Ovary (tissue), 9 donors: ENCODE measurements around the gene GATD1. TPM values are rescaled to one million over a fixed set of nuclear protein-coding genes. Genes with fewer than 3 reads are reported as not detected.

ENCODE experiments used
- DNase-seq, 5 donors: peaks; one replicate each; pipeline ENCODE4 v3.0.0-alpha.2; 2019 to 2020
- H3K27ac ChIP-seq, 2 donors: fragments of 200-600 bp; one replicate each; pipeline versions ENCODE4 v1.5.1 to v1.8.0; 2019 to 2022
- H3K27me3 ChIP-seq: fragments of 200-600 bp; one replicate; pipeline ENCODE4 v1.8.0; 2022
- H3K36me3 ChIP-seq: fragments of 200-600 bp; sonication (generic); one replicate; pipeline ENCODE4 v1.5.1; 2019
- H3K4me1 ChIP-seq: one replicate; pipeline ENCODE4 v1.8.1; 2013; ENCODE audit warnings: mild to moderate bottlenecking, moderate library complexity; ENCODE audit not compliant: insufficient read depth
- H3K4me3 ChIP-seq: fragments of 200-600 bp; sonication (generic); one replicate; pipeline ENCODE4 v1.5.1; 2017
- H3K9me3 ChIP-seq, 2 donors: fragments of 200-600 bp in 1 of 2; sonication (generic) in 1 of 2; one replicate each; pipeline versions ENCODE4 v1.5.1 to v1.8.1; 2013 to 2019; ENCODE audit warnings: mild to moderate bottlenecking in 1 of 2, moderate library complexity in 1 of 2
- CTCF ChIP-seq, 3 donors: fragments of 450-650 bp in 2 of 3; fragments of 200-600 bp in 1 of 3; IDR thresholded peaks; one replicate each; pipeline versions ENCODE4 v1.5.1 to v1.8.0; 2016 to 2022; ENCODE audit warnings: antibody characterized with exemption in 3 of 3, mild to moderate bottlenecking in 1 of 3
- EP300 ChIP-seq: sonication (generic); formaldehyde crosslinking; IDR thresholded peaks from one replicate; pipeline ENCODE4 v1.6.1; 2017; ENCODE audit warnings: antibody characterized with exemption
- POLR2A ChIP-seq: fragments of 450-650 bp; IDR thresholded peaks from one replicate; pipeline ENCODE4 v1.6.1; 2017; ENCODE audit warnings: antibody characterized with exemption, mild to moderate bottlenecking, moderate library complexity
- WGBS, 3 donors: extraction: QIAGEN DNeasy Blood & Tissue Kit in 1 of 3; methylation state at CpG; one replicate each; pipeline versions ENCODE4 v1.1.5 to v1.1.7; 2013 to 2017; 5-methylcytosine and 5-hydroxymethylcytosine counted together
- intact Hi-C, 4 donors: fragments of 100-400 bp; cut with DNase I; formaldehyde crosslinking; loops; one replicate each; pipeline versions ENCODE4 v1.11.0 to v1.15.1; 2022 to 2023
- polyA plus RNA-seq, 2 donors: library from polyadenylated mRNA; stranded (reverse); fragments of 200-250 nt in 1 of 2; fragments of 350-450 nt in 1 of 2; fragmentation: Illumina TruSeq in 1 of 2; extraction: RNeasy Lipid Tissue Mini Kit (QIAGEN cat#74804) in 1 of 2; gene quantifications; one replicate each; pipeline ENCODE4 v1.2.3, GENCODE V29; 2013 to 2014
- total RNA-seq, 7 donors: library from RNA; depleted of rRNA in 2 of 7; stranded (reverse); fragments of >200 nt in 2 of 7; fragmentation: NEBNext Ultra II Directional in 3 of 7; extraction: Animal tissue kit (Norgen Biotek cat#: 25700) in 3 of 7; gene quantifications; one replicate each; pipeline versions ENCODE4 v1.1.0 to v1.2.4, GENCODE V29; 2016 to 2023
- donor health status: DM: no; HTN: no; CAD: no; lungs with moderate emphysema.
- donor health status: DM: no; HTN: no; CAD: no.
- donor health status: Bipolar disorder and iron deficiency.
- donor health status: DM: yes; HTN: yes; CAD: no.
- donor health status: DM: no; HTN: no; CAD: no.
- donor health status: DM: yes; HTN: yes; CAD: no.

GATD1 gene
- total and polyA plus RNA-seq, 9 donors: 9.4 to 79.8 (median 56.6) TPM

GRCh38 chr11:799641-800316, 22.5 kb upstream of the GATD1 start:
- no peak for TF ChIP-seq CTCF (IDR thresholded peaks at IDR 0.05)
- TF ChIP-seq EP300: no peak
- no peak for TF ChIP-seq POLR2A
- Histone ChIP-seq H3K4me3 (no peak overlapping the region), H3K4me1 (peaks cover 20% of the 10 kb centered on the region), H3K36me3 (no peaks in the 10 kb centered on the region), H3K9me3 (no peaks in the 10 kb centered on the region), H3K27me3 (no peaks in the 10 kb centered on the region), H3K27ac (no peak overlapping the region)
- intact Hi-C loops: no loop called here
- no peak for DNase-seq
- 88 to 91% (median 90%) methylated on average over 31 to 32 of the region's 32 CpGs for whole genome bisulfite sequencing, 3 donors

- Histone ChIP-seq H3K27ac (peak within 1 kb of the TSS; percentile 34 to 73), H3K27me3 (no peaks in the 10 kb centered on the region), H3K4me3 (peak within 1 kb of the TSS; percentile 71), H3K36me3 (no peaks in the 10 kb centered on the region), H3K9me3 (no peaks in the 10 kb centered on the region), H3K4me1 (peaks cover 13% of the 10 kb centered on the region)
- 3 to 5% (median 4%) methylated on average over 37 to 69 of the region's 69 CpGs for WGBS, 3 donors
- intact Hi-C loops: no loop called here
- no peak for TF ChIP-seq EP300
- peak; percentile 64 to 95 (median 94) for TF ChIP-seq CTCF (IDR thresholded peaks at IDR 0.05)
- DNase-seq: peak; percentile 71 to 89 (median 82)
Observed at GRCh38 chr11:798093-798713, 20.9 kb upstream of the GATD1 start, which contains the start of gene SLC25A22. Gene SLC25A22, minus strand, starts transcription at chr11:798281. Its CDS starts 3,275 bp downstream, at chr11:795006.

- WGBS, 3 donors: 0 to 1% (median 0%) methylated on average over 17 to 57 of the region's 57 CpGs
- peak; percentile 78 to 85 (median 81) for DNase-seq
- intact Hi-C loops: no loop called here
- no peaks in the 10 kb centered on the region for H3K36me3 ChIP-seq
- no peaks in the 10 kb centered on the region for H3K27me3 ChIP-seq
- H3K9me3 ChIP-seq: no peaks in the 10 kb centered on the region
- TF ChIP-seq CTCF (IDR thresholded peaks at IDR 0.05): no peak
- TF ChIP-seq EP300: no peak
- TF ChIP-seq POLR2A: no peak
- H3K4me3 ChIP-seq: peak overlapping the region; percentile 71
- H3K27ac ChIP-seq: peak overlapping the region; percentile 34 to 73
- H3K4me1 ChIP-seq: peaks cover 13% of the 10 kb centered on the region
Observed at GRCh38 chr11:797296-798092, 20.2 kb upstream of the GATD1 start.

- H3K36me3 ChIP-seq: no peaks in the 10 kb centered on the region
- TF ChIP-seq CTCF (IDR thresholded peaks at IDR 0.05): no peak
- TF ChIP-seq POLR2A: peak; percentile 37
- TF ChIP-seq EP300: no peak
- peak overlapping the region; percentile 71 for H3K4me3 ChIP-seq
- 4 to 8% (median 6%) methylated on average over 18 of the region's 18 CpGs for WGBS, 3 donors
- peak overlapping the region; percentile 73 for H3K27ac ChIP-seq
- no peaks in the 10 kb centered on the region for H3K9me3 ChIP-seq
- intact Hi-C loops: no loop called here
- no peaks in the 10 kb centered on the region for H3K27me3 ChIP-seq
- peak in 1 of 5 donors; percentile 49 for DNase-seq
- H3K4me1 ChIP-seq: peaks cover 13% of the 10 kb centered on the region
Observed at GRCh38 chr11:796565-797295, 19.4 kb upstream of the GATD1 start.
